Aorta (tissue), 5 donors: ENCODE results near the gene HS3ST6. TPM values are rescaled to one million over a fixed set of nuclear protein-coding genes. Genes with fewer than 3 reads are reported as not detected.

ENCODE experiments used
- ATAC-seq: fragments of 200-7000 bp; cut with Tn5 transposase; one replicate; pipeline ENCODE4 v1.9.1; 2022; ENCODE audit warnings: moderate library complexity; ENCODE audit not compliant: low FRiP score
- DNase-seq, 2 donors: peaks; one replicate each; pipeline ENCODE4 v3.0.0-alpha.2; 2020
- H3K27ac ChIP-seq, 2 donors: one replicate each; pipeline ENCODE4 v1.5.1; 2013; ENCODE audit warnings: low read length in 2 of 2, mild to moderate bottlenecking in 2 of 2, moderate library complexity in 2 of 2, control low read depth in 1 of 2, inconsistent platforms in 1 of 2, low read depth in 1 of 2
- H3K27me3 ChIP-seq, 2 donors: one replicate each; pipeline ENCODE4 v1.6.1; 2013; ENCODE audit warnings: control low read depth in 1 of 2, low read length in 1 of 2, mild to moderate bottlenecking in 1 of 2, moderate library complexity in 1 of 2; ENCODE audit not compliant: insufficient read depth in 2 of 2, control insufficient read depth in 1 of 2
- H3K36me3 ChIP-seq, 2 donors: one replicate each; pipeline ENCODE4 v1.6.1; 2013; ENCODE audit warnings: control low read depth in 1 of 2, low read length in 1 of 2, mild to moderate bottlenecking in 1 of 2; ENCODE audit not compliant: insufficient read depth in 2 of 2, control insufficient read depth in 1 of 2
- H3K4me1 ChIP-seq, 2 donors: one replicate each; pipeline ENCODE4 v1.6.1; 2013; ENCODE audit warnings: low read length in 2 of 2, control low read depth in 1 of 2, mild to moderate bottlenecking in 1 of 2, moderate library complexity in 1 of 2; ENCODE audit not compliant: insufficient read depth in 2 of 2, control insufficient read depth in 1 of 2
- H3K4me3 ChIP-seq, 2 donors: one replicate each; pipeline ENCODE4 v1.5.1; 2013; ENCODE audit warnings: low read length in 2 of 2, control low read depth in 1 of 2, mild to moderate bottlenecking in 1 of 2
- H3K9me3 ChIP-seq: one replicate; pipeline ENCODE4 v1.6.1; 2013; ENCODE audit warnings: mild to moderate bottlenecking, low read length; ENCODE audit not compliant: control insufficient read depth
- WGBS, 2 donors: extraction: QIAGEN DNeasy Blood & Tissue Kit; methylation state at CpG; one replicate each; pipeline ENCODE4 v1.1.7; 2013; 5-methylcytosine and 5-hydroxymethylcytosine counted together
- intact Hi-C, 2 donors: fragments of 100-400 bp; cut with DNase I; formaldehyde crosslinking; loops; one replicate each; pipeline versions ENCODE4 v1.14.2 to v1.15.0; 2022
- polyA plus RNA-seq, 2 donors: library from polyadenylated mRNA; stranded (reverse); fragments of 200-250 nt; gene quantifications; one replicate each; pipeline ENCODE4 v1.2.3, GENCODE V29; 2013
- total RNA-seq, 2 donors: library from RNA; stranded (reverse); fragmentation: NEBNext Ultra II Directional; extraction: Animal tissue kit (Norgen Biotek cat#: 25700); gene quantifications; one replicate each; pipeline ENCODE4 v1.2.1, GENCODE V29; 2021
- donor health status: healthy with polysubstance abuse.
- donor health status: Bipolar disorder and iron deficiency.
- donor health status: DM: no; HTN: no; CAD: no.
- donor health status: DM: no; HTN: no; CAD: no.
- donor health status: DM: yes; HTN: yes; CAD: no.

Gene HS3ST6
- total and polyA plus RNA-seq, 4 donors, result 1.1 TPM; not detected in 3

DNA sequence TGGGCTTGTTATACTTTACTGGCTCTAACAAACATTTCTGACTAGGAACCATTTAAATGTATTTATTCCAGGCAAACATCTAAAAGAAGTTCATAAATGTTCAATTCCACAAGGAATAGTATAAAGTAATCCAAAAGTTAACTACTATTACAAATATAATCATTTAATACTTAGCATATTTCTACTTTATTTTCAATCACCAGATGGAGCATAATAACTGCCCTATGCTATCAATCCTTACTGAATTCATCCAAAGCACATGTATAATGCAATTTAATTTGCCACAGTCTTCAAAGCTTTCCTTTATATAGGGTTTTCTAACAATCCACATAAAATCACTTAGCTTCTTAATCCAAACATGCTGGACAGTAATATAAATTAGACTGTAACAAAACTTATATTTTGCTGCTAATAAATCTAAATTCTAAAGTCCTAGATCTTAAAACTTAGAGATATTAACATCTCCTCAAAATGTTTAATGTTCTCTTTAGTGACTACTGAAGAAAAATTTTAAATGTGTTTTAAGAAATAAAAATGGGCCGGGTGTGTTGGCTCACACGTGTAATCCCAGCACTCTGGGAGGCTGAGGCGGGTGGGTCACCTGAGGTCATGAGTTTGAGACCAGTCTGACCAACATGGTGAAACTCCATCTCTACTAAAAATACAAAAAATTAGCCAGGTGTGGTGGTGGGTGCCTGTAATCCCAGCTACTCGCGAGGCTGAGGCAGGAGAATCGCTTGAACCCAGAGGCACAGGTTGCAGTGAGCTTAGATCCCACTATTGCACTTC lies 52.1 kb downstream of the HS3ST6 start:
- ATAC-seq (no peak), DNase-seq (peak in 1 of 2 donors; percentile 54)
- intact Hi-C loops, result loop anchor here in 1 of 2 donors (2.0 kb wide), 1 partner anchor 63 kb away; no protein-coding TSS in a partner anchor
- H3K9me3 ChIP-seq, result no peaks in the 10 kb centered on the region
- H3K27me3 ChIP-seq, result no peaks in the 10 kb centered on the region
- H3K4me3 ChIP-seq, result no peak overlapping the region
- H3K4me1 ChIP-seq, result no peaks in the 10 kb centered on the region
- no peak overlapping the region for H3K27ac ChIP-seq
- H3K36me3 ChIP-seq, result no peaks in the 10 kb centered on the region
- WGBS, 2 donors, result 65 to 70% methylated on average over 6 of the region's 6 CpGs

DNA sequence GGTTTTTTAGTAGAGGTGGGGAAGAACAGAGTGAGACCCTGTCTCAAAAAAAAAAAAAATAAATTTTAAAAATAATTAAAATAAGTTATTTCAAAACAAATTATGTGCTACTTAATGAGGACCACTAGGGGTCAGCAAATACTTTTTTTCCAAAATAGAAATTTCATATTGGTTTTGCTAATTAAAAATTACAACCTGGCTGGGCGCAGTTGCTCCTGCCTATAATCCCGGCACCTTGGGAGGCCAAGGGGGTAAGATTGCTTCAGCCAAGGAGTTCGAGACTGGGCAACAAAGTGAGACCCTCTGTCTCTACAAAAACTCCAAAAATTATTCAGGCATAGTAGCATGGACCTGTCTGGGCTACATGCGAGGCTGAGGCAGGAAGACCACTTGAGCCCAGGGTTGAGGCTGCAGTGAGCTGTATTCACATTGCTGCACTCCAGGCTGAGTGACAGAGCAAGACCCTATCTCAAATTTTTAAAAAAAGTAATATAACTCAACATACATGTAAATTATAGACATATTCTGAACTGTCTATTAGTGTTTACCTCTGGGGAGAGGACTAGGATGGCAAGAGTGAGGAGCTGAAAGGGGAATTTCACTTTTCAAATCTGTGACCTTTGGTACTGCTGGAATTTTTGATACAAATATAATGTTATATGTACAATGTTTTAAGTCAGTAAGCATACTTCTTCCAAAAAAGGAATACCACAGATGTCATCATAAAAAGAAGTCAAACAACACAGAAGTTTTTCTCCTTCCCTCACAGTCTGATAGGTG lies 54.3 kb downstream of the HS3ST6 start:
- no peak overlapping the region for H3K27ac ChIP-seq
- intact Hi-C loops, result loop anchor here (2.0 to 5.0 kb wide), 2 partner anchors 63 to 65 kb away; no protein-coding TSS in a partner anchor
- ATAC-seq, result no peak
- no peaks in the 10 kb centered on the region for H3K27me3 ChIP-seq
- 9 to 10% methylated on average over 4 of the region's 4 CpGs for WGBS, 2 donors
- no peaks in the 10 kb centered on the region for H3K9me3 ChIP-seq
- no peaks in the 10 kb centered on the region for H3K36me3 ChIP-seq
- DNase-seq, result peak in 1 of 2 donors; percentile 16
- H3K4me3 ChIP-seq, result no peak overlapping the region
- no peaks in the 10 kb centered on the region for H3K4me1 ChIP-seq

DNA sequence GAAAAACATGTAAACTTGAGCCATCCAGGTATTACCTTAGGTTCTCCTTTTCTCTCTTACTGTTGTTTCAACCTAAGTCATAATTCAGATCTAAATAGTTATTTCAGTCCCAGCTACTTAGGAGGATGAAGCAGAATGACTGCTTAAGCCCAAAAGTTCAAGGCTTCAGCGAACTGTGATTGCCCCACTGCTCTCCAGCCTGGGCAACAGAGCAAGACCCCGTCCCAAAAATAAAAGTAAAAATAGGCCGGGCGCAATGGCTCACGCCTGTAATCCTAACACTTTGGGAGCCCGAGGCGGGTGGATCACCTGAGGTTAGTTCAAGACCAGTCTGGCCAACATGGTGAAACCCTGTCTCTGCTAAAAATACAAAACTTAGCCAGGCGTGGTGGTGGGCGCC lies 55.8 kb downstream of the HS3ST6 start:
- H3K4me1 ChIP-seq, result no peaks in the 10 kb centered on the region
- no peak overlapping the region for H3K27ac ChIP-seq
- H3K4me3 ChIP-seq, result no peak overlapping the region
- intact Hi-C loops, result loop anchor here in 1 of 2 donors (5.0 kb wide), 1 partner anchor 65 kb away; no protein-coding TSS in a partner anchor
- DNase-seq, result peak in 1 of 2 donors; percentile 10
- H3K27me3 ChIP-seq, result no peaks in the 10 kb centered on the region
- 78 to 80% methylated on average over 8 to 9 of the region's 9 CpGs for WGBS, 2 donors
- no peak for ATAC-seq
- no peaks in the 10 kb centered on the region for H3K36me3 ChIP-seq
- no peaks in the 10 kb centered on the region for H3K9me3 ChIP-seq

GRCh38 chr16:1861730-1862129 lies 56.5 kb downstream of the HS3ST6 start:
- DNase-seq, result no peak
- intact Hi-C loops, result loop anchor here in 1 of 2 donors (5.0 kb wide), 1 partner anchor 66 kb away; no protein-coding TSS in a partner anchor
- 67 to 74% methylated on average over 5 of the region's 5 CpGs for WGBS, 2 donors
- ATAC-seq, result no peak
- Histone ChIP-seq H3K4me3 (no peak overlapping the region), H3K27me3 (no peaks in the 10 kb centered on the region), H3K9me3 (no peaks in the 10 kb centered on the region), H3K36me3 (no peaks in the 10 kb centered on the region), H3K27ac (no peak overlapping the region), H3K4me1 (no peaks in the 10 kb centered on the region)

Other genes starting within 250 kb of the HS3ST6 start
- gene JPT2, start 240.1 kb downstream of the HS3ST6 start, total RNA-seq, result 10 to 100 TPM; 28.3 to 30.8 TPM
- gene JPT2, start 240.1 kb downstream of the HS3ST6 start, polyA plus RNA-seq, result 10 to 100 TPM; 14.2 to 15.7 TPM
- gene MAPK8IP3, start 212.2 kb downstream of the HS3ST6 start, total RNA-seq, result 100 to 1,000 TPM in 1 of 2 donors, 10 to 100 TPM in 1; 69.0 to 122 TPM
- gene MAPK8IP3, start 212.2 kb downstream of the HS3ST6 start, polyA plus RNA-seq, result 10 to 100 TPM; 20.8 to 99.3 TPM
- 10 to 100 TPM; 33.0 to 62.8 TPM for gene NME3, start 146.9 kb downstream of the HS3ST6 start, total RNA-seq
- 100 to 1,000 TPM in 1 of 2 donors, 10 to 100 TPM in 1; 61.0 to 379 TPM for gene NME3, start 146.9 kb downstream of the HS3ST6 start, polyA plus RNA-seq
- gene EME2, start 145.6 kb downstream of the HS3ST6 start, total RNA-seq, result 10 to 100 TPM; 15.8 to 23.7 TPM
- gene EME2, start 145.6 kb downstream of the HS3ST6 start, polyA plus RNA-seq, result 10 to 100 TPM in 1 of 2 donors, 1 to 10 TPM in 1; 1.6 to 20.6 TPM
- gene MRPS34, start 145.3 kb downstream of the HS3ST6 start, total RNA-seq, result 10 to 100 TPM; 36.5 to 40.5 TPM
- gene MRPS34, start 145.3 kb downstream of the HS3ST6 start, polyA plus RNA-seq, result 10 to 100 TPM; 67.7 to 74.2 TPM
- 10 to 100 TPM; 33.6 to 33.7 TPM for gene SPSB3, start 135.8 kb downstream of the HS3ST6 start, total RNA-seq
- 100 to 1,000 TPM in 1 of 2 donors, 10 to 100 TPM in 1; 25.8 to 322 TPM for gene SPSB3, start 135.8 kb downstream of the HS3ST6 start, polyA plus RNA-seq
- 10 to 100 TPM; 30.7 to 32.9 TPM for gene NUBP2, start 135.5 kb downstream of the HS3ST6 start, total RNA-seq
- 10 to 100 TPM; 55.3 to 92.4 TPM for gene NUBP2, start 135.5 kb downstream of the HS3ST6 start, polyA plus RNA-seq
- gene IGFALS, start 124.7 kb downstream of the HS3ST6 start, total RNA-seq, result not detected
- gene IGFALS, start 124.7 kb downstream of the HS3ST6 start, polyA plus RNA-seq, result under 1 TPM in 1 of 2 donors, not detected in 1; 0.84 TPM
- 10 to 100 TPM; 50.2 to 52.3 TPM for gene HAGH, start 91.6 kb downstream of the HS3ST6 start, total RNA-seq
- 10 to 100 TPM; 58.9 to 79.0 TPM for gene HAGH, start 91.6 kb downstream of the HS3ST6 start, polyA plus RNA-seq
- 10 to 100 TPM in 1 of 2 donors, 1 to 10 TPM in 1; 7.4 to 11.9 TPM for gene FAHD1, start 91.2 kb downstream of the HS3ST6 start, total RNA-seq
- 10 to 100 TPM; 13.1 to 42.1 TPM for gene FAHD1, start 91.2 kb downstream of the HS3ST6 start, polyA plus RNA-seq
- not detected for gene MEIOB, start 46.3 kb downstream of the HS3ST6 start, total RNA-seq
- not detected for gene MEIOB, start 46.3 kb downstream of the HS3ST6 start, polyA plus RNA-seq
- 10 to 100 TPM; 19.5 to 34.6 TPM for gene MSRB1, start 24.8 kb upstream of the HS3ST6 start, total RNA-seq
- gene MSRB1, start 24.8 kb upstream of the HS3ST6 start, polyA plus RNA-seq, result 10 to 100 TPM; 52.7 to 56.6 TPM
- gene RPL3L, start 36.3 kb upstream of the HS3ST6 start, total RNA-seq, result not detected
- gene RPL3L, start 36.3 kb upstream of the HS3ST6 start, polyA plus RNA-seq, result not detected
- 10 to 100 TPM; 80.5 to 88.1 TPM for gene NDUFB10, start 41.1 kb upstream of the HS3ST6 start, total RNA-seq
- gene NDUFB10, start 41.1 kb upstream of the HS3ST6 start, polyA plus RNA-seq, result 100 to 1,000 TPM; 178 to 268 TPM
- 1,000 to 10,000 TPM; 1,132 to 1,263 TPM for gene RPS2, start 46.4 kb upstream of the HS3ST6 start, total RNA-seq
- 1,000 to 10,000 TPM; 1,596 to 2,049 TPM for gene RPS2, start 46.4 kb upstream of the HS3ST6 start, polyA plus RNA-seq
- gene RNF151, start 48.4 kb upstream of the HS3ST6 start, total RNA-seq, result not detected
- gene RNF151, start 48.4 kb upstream of the HS3ST6 start, polyA plus RNA-seq, result not detected
- gene TBL3, start 53.6 kb upstream of the HS3ST6 start, total RNA-seq, result 10 to 100 TPM; 16.1 to 19.8 TPM
- 10 to 100 TPM; 14.9 to 85.5 TPM for gene TBL3, start 53.6 kb upstream of the HS3ST6 start, polyA plus RNA-seq
- not detected for gene NOXO1, start 63.1 kb upstream of the HS3ST6 start, total RNA-seq
- gene NOXO1, start 63.1 kb upstream of the HS3ST6 start, polyA plus RNA-seq, result under 1 TPM in 1 of 2 donors, not detected in 1; 0.84 TPM
- gene GFER, start 65.8 kb upstream of the HS3ST6 start, total RNA-seq, result 10 to 100 TPM; 11.3 to 13.3 TPM
- gene GFER, start 65.8 kb upstream of the HS3ST6 start, polyA plus RNA-seq, result 10 to 100 TPM; 32.5 to 44.2 TPM
- under 1 TPM; 0.36 to 0.57 TPM for gene SYNGR3, start 71.6 kb upstream of the HS3ST6 start, total RNA-seq
- gene SYNGR3, start 71.6 kb upstream of the HS3ST6 start, polyA plus RNA-seq, result under 1 TPM in 1 of 2 donors, not detected in 1; 0.26 TPM
- 10 to 100 TPM; 31.0 to 34.4 TPM for gene ZNF598, start 91.4 kb upstream of the HS3ST6 start, total RNA-seq
- gene ZNF598, start 91.4 kb upstream of the HS3ST6 start, polyA plus RNA-seq, result 10 to 100 TPM; 12.8 to 32.9 TPM
- gene NPW, start 101.4 kb upstream of the HS3ST6 start, total RNA-seq, result 1 to 10 TPM in 1 of 2 donors, not detected in 1; 1.2 TPM
- under 1 TPM in 1 of 2 donors, not detected in 1; 0.56 TPM for gene NPW, start 101.4 kb upstream of the HS3ST6 start, polyA plus RNA-seq
- 100 to 1,000 TPM in 1 of 2 donors, 10 to 100 TPM in 1; 81.8 to 110 TPM for gene NHERF2, start 108.5 kb upstream of the HS3ST6 start, total RNA-seq
- gene NHERF2, start 108.5 kb upstream of the HS3ST6 start, polyA plus RNA-seq, result 100 to 1,000 TPM; 119 to 133 TPM
- 10 to 100 TPM in 1 of 2 donors, 1 to 10 TPM in 1; 7.4 to 12.9 TPM for gene NTHL1, start 129.4 kb upstream of the HS3ST6 start, total RNA-seq
- 10 to 100 TPM; 24.4 to 33.8 TPM for gene NTHL1, start 129.4 kb upstream of the HS3ST6 start, polyA plus RNA-seq
- gene TSC2, start 129.6 kb upstream of the HS3ST6 start, total RNA-seq, result 100 to 1,000 TPM in 1 of 2 donors, 10 to 100 TPM in 1; 92.4 to 146 TPM
- 100 to 1,000 TPM in 1 of 2 donors, 10 to 100 TPM in 1; 16.2 to 166 TPM for gene TSC2, start 129.6 kb upstream of the HS3ST6 start, polyA plus RNA-seq
- gene PKD1, start 217.5 kb upstream of the HS3ST6 start, total RNA-seq, result 100 to 1,000 TPM; 325 to 337 TPM
- 100 to 1,000 TPM in 1 of 2 donors, 10 to 100 TPM in 1; 42.8 to 270 TPM for gene PKD1, start 217.5 kb upstream of the HS3ST6 start, polyA plus RNA-seq
- under 1 TPM in 1 of 2 donors, not detected in 1; 0.51 TPM for gene RAB26, start 230.2 kb upstream of the HS3ST6 start, total RNA-seq
- 1 to 10 TPM; 2.5 to 4.8 TPM for gene RAB26, start 230.2 kb upstream of the HS3ST6 start, polyA plus RNA-seq
- gene TRAF7, start 237.4 kb upstream of the HS3ST6 start, total RNA-seq, result 10 to 100 TPM; 47.7 to 54.4 TPM
- 10 to 100 TPM; 24.4 to 38.0 TPM for gene TRAF7, start 237.4 kb upstream of the HS3ST6 start, polyA plus RNA-seq